DND-41 (cell line): ENCODE measurements around the gene PRSS38.

Source experiments
- EZH2 ChIP-seq: IDR thresholded peaks from 3 replicates; pipeline ENCODE4 v1.6.1; 2012; ENCODE audit warnings: borderline replicate concordance, low read depth, mild to moderate bottlenecking, moderate library complexity, low read length, inconsistent platforms; ENCODE audit not compliant: severe bottlenecking
- TF ChIP-seq, protein P1 (sequence below): IDR thresholded peaks from 2 replicates; pipeline ENCODE4 v1.5.1; 2012; ENCODE audit warnings: borderline replicate concordance, low read length, moderate library complexity, mild to moderate bottlenecking; ENCODE audit not compliant: poor library complexity, severe bottlenecking; ENCODE audit errors: extremely low read depth

DNA sequence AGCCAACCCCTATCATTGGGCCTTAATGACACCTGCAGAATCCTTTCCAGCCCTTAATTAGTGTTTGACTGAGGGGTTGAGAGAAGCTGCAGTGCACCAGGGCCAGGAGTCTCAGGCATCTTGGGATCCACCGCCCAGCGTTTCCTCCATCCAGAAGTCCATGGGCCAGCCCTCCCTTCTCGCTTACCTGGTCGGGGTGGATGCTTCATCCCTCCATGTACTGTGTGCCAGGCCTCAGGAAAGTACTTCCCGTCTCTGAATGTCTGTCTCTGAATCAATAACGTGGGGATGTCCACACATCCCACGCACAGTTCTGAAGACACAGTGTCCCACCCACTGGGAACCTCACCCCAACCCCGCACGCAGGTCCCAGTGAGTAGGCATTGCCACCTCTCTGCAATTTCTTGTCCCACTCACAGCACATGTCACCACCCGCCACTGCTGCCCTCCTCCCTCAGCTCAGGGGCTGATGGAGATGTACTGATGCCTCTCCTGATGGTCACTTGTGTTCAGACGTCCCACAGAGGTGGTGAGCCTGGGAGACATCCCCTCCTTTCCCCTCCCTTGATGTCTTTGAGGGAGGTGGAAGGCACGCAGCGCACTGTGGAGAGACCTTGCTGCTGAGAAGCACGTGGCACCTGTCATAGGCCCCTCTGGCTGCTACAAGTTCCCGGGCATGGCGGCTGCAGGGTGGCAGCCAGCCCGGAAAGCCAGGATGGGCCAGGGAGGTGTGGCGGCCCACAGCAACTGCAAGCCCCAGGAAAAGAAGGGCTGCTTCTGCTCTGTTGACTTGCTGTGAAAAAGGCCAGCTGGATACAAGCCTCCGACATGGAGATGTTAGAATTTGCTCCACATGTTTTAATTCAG lies 29.4 kb upstream of the PRSS38 start:
- TF ChIP-seq, protein P1, sequence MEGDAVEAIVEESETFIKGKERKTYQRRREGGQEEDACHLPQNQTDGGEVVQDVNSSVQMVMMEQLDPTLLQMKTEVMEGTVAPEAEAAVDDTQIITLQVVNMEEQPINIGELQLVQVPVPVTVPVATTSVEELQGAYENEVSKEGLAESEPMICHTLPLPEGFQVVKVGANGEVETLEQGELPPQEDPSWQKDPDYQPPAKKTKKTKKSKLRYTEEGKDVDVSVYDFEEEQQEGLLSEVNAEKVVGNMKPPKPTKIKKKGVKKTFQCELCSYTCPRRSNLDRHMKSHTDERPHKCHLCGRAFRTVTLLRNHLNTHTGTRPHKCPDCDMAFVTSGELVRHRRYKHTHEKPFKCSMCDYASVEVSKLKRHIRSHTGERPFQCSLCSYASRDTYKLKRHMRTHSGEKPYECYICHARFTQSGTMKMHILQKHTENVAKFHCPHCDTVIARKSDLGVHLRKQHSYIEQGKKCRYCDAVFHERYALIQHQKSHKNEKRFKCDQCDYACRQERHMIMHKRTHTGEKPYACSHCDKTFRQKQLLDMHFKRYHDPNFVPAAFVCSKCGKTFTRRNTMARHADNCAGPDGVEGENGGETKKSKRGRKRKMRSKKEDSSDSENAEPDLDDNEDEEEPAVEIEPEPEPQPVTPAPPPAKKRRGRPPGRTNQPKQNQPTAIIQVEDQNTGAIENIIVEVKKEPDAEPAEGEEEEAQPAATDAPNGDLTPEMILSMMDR: no peak
- TF ChIP-seq EZH2: no peak
